ENCODE data around the gene SPSB1. TPM values are rescaled to one million over a fixed set of nuclear protein-coding genes. Genes with fewer than 3 reads are reported as not detected.

Gene SPSB1
- 20.0 and 20.8 TPM in 2 replicates for total RNA-seq

DNA sequence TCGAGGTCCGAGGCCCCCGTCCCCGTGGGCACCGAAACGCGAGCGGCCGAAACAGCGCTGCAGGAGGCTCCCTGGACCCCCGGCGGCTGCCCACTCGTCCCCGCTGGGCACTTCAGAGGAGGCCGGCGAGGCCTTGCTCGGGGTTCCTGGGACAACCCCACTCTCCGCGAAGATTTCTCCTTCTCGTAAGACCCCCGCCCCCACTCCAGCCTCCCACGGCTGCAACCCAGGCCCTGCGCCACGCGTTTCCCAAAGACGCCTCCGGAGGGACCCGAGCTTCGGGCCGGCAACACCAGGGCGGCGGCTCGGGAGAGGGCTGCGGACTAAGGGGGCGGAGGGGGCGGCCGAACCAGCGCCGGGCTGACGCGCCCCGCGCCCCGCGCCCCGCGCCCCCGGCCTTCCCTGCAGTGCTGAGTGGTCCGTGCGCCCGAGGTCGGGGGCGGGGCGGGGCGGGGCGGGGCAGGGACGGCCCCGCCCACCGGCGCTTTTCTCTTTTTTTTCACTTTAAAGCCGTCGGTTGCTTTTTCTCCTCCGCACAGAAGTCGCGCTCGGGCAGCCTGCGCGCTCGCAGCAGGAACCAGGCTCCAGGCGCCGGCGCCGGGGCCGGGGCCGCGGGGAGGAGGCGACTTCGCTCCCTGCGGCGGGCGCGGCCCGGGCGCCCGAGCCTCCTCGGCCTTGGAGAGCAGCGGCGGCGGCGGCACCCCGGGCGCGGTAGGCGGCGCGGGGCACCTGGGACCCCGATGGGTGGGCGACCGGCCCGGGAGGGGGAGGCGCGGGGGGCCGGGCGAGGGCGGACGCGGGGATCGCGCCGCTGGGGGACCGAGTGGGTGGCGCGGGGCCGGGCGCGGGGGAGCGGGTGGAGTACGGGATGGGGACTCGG is at the start of gene SPSB1:
TSS of gene SPSB1 (plus strand) at position 534 of the 880 bp plus-strand sequence. CDS start 62,998 bp downstream, outside the sequence.
- DNase-seq (ENCODE audit: low read depth) = no peak
- H3K4me3 ChIP-seq (ENCODE audit: low read depth, low read length) = peak within 1 kb of the TSS; percentile 87
- TF ChIP-seq, protein P1, sequence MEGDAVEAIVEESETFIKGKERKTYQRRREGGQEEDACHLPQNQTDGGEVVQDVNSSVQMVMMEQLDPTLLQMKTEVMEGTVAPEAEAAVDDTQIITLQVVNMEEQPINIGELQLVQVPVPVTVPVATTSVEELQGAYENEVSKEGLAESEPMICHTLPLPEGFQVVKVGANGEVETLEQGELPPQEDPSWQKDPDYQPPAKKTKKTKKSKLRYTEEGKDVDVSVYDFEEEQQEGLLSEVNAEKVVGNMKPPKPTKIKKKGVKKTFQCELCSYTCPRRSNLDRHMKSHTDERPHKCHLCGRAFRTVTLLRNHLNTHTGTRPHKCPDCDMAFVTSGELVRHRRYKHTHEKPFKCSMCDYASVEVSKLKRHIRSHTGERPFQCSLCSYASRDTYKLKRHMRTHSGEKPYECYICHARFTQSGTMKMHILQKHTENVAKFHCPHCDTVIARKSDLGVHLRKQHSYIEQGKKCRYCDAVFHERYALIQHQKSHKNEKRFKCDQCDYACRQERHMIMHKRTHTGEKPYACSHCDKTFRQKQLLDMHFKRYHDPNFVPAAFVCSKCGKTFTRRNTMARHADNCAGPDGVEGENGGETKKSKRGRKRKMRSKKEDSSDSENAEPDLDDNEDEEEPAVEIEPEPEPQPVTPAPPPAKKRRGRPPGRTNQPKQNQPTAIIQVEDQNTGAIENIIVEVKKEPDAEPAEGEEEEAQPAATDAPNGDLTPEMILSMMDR (conservative IDR thresholded peaks at IDR 0.05; ENCODE audit: low read depth, low read length) = no peak

DNA sequence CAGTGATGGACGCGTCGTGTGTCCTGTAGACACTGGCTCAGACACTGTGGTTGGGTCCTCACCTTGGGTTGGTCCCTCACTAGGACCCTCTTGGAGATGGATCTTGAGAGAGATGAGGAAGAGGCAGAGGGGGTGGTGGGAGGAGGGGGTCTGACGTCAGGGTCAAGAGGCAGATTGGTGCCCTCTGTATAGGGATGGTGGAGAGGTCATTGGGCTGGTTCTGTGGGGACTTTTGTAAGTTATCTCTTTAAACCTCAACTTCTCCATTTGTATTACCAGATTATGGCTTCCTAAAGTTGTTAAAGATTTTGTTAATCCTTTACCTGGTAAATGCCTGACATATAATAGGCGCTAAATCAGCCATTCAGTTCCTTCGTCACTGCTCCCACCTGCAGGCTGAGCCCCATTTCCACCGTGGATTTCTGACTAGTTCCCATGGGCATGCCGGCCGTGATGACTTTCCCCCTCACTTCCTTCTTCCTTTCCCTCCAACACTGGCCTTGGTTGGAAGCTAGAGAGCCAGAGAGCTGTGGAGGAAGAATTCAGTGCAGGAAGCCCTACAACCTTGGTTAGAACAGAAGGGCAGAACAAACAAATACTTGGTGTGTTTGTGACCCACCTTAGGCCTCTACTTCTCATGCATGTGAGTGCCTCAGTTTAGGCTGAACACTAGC is 49.5 kb upstream of the SPSB1 start:
- DNase-seq (ENCODE audit: low read depth) = no peak
- no peak overlapping the region for H3K4me3 ChIP-seq (ENCODE audit: low read depth, low read length)
- TF ChIP-seq, protein P1 (conservative IDR thresholded peaks at IDR 0.05; ENCODE audit: low read depth, low read length) = no peak

- H3K4me3 ChIP-seq (ENCODE audit: low read depth, low read length) = no peak overlapping the region
- DNase-seq (ENCODE audit: low read depth) = no peak
- TF ChIP-seq, protein P1 (conservative IDR thresholded peaks at IDR 0.05; ENCODE audit: low read depth, low read length) = no peak
Observed at GRCh38 chr1:9244501-9245229, 48.0 kb upstream of the SPSB1 start.

DNA sequence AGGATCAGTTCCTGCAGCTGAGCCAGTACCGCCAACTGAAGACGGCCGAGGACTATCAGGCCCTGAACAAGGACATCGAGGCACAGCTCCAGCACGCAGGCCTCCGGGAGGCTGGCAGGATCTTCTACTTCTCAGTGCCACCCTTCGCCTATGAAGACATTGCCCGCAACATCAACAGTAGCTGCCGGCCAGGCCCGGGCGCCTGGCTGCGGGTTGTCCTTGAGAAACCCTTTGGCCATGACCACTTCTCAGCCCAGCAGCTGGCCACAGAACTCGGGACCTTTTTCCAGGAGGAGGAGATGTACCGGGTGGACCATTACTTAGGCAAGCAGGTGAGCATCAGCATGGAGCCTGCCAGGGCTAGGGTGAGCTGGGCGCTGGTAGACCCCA is 47.5 kb upstream of the SPSB1 start:
- TF ChIP-seq, protein P1 (conservative IDR thresholded peaks at IDR 0.05; ENCODE audit: low read depth, low read length) = no peak
- no peak overlapping the region for H3K4me3 ChIP-seq (ENCODE audit: low read depth, low read length)
- no peak for DNase-seq (ENCODE audit: low read depth)

DNA sequence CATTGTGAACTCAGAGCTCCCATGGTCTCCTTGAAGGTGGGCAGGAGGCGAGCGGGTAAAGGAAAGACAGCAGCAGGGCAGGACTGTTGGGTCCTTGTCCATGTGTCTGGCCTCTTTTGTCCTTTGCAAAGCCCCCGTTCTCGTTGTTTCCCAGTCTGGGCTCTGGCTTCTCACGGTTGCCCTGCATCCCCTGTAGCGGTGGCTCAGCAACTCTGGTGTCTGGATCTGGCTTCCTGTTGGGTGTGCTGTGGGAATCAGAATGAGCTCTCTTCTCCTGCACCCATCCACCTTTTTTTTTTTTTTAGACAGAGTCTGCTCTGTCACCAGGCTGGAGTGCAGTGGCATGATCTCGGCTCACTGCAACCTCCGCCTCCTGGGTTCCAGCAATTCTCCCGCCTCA is 47.0 kb upstream of the SPSB1 start:
- no peak for DNase-seq (ENCODE audit: low read depth)
- TF ChIP-seq, protein P1 (conservative IDR thresholded peaks at IDR 0.05; ENCODE audit: low read depth, low read length) = no peak
- H3K4me3 ChIP-seq (ENCODE audit: low read depth, low read length) = no peak overlapping the region

- no peak overlapping the region for H3K4me3 ChIP-seq (ENCODE audit: low read depth, low read length)
- TF ChIP-seq, protein P1 (conservative IDR thresholded peaks at IDR 0.05; ENCODE audit: low read depth, low read length) = no peak
- DNase-seq (ENCODE audit: low read depth) = no peak
Observed at GRCh38 chr1:9246215-9246614, 46.5 kb upstream of the SPSB1 start.

All from epithelial cell of proximal tubule (primary cell).